GM19397 (cell line): ENCODE data around the gene GPR89A.
A peak's percentile ranks its signal among the peaks of the same experiment; 100 is the strongest.
"Not testable (repeated sequence)": the region's sequence is repeated elsewhere in the genome, so short reads cannot be mapped to it uniquely, and the experiment has no call there.

ENCODE experiments used
- ATAC-seq: cut with Tn5 transposase; IDR thresholded peaks from one replicate; pipeline ENCODE4 v1.9.1; 2021; ENCODE audit warnings: mild to moderate bottlenecking, moderate library complexity; ENCODE audit not compliant: unreplicated experiment

Gene GPR89A

DNA sequence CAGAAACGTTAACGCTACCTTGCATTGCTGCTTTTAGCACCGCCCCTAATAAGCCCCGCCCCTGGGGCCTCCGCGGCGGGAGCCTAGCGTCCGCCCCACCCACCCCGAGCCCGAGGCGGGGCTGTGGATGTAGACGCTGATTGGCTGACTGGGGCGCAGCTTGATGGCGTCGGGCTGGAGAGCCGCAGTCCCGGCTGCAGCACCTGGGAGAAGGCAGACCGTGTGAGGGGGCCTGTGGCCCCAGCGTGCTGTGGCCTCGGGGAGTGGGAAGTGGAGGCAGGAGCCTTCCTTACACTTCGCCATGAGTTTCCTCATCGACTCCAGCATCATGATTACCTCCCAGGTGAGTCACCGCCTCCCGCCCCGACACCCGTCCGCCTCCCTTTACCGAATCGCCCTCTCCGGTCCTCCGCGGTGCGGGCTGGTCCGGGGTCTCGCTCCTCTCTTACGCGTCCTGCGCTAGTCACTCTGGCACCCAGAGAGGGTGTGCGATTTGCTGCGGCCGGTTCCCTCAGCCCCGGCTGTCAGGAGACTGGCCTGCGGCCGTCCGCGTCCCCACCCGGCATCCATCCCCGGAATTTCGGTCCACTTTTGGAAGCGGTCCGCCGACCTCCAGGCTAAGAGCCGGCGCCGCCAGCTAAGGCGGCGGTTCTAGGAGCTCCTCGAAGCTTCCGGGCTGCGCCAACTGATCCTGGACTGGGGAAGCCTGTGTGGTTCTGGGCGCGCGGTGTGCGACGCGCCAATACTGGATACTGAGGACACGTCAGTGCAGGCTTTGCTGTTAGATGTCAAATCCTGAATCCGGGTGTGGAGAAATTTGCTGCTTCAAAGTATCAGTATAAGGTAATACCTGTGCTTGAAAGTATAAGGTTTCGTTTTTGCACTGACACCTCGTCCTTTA lies at the start of gene GPR89A:
Gene GPR89A, plus strand, starts transcription at position 156 of the 901 bp plus-strand sequence. Its CDS starts 146 bp downstream, at position 302.
- ATAC-seq: peak; percentile 96

- ATAC-seq: not testable (repeated sequence)
Measured at GRCh38 chr1:145586820-145587219, 21.0 kb upstream of the GPR89A start.

GRCh38 chr1:145590806-145591205 lies 17.0 kb upstream of the GPR89A start:
- ATAC-seq: not testable (repeated sequence)

DNA sequence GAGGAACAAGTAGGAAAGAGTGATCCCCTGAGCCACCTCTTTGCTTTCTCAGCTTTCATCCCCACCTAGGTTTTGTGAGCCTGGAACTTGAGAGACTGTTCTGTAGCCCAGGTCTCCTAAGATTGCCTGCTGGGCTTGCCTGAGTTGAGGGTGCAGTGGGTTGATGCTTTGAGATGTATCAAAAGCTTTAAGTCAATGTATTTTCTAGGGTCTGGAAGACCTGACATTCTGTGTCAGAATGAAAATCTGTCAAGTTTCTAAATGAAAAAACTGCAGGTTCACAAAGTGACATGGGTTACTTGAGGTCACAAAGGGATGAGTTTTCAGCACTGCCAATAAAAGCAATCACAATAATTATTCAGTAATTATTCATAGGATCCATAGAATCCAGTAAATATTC lies 15.4 kb upstream of the GPR89A start:
- ATAC-seq: not testable (repeated sequence)

GRCh38 chr1:145595421-145595820 lies 12.4 kb upstream of the GPR89A start:
- not testable (repeated sequence) for ATAC-seq

- ATAC-seq: not testable (repeated sequence)
Measured at GRCh38 chr1:145596236-145596635, 11.6 kb upstream of the GPR89A start.

GRCh38 chr1:145599426-145599825 lies 8.4 kb upstream of the GPR89A start:
- not testable (repeated sequence) for ATAC-seq

DNA sequence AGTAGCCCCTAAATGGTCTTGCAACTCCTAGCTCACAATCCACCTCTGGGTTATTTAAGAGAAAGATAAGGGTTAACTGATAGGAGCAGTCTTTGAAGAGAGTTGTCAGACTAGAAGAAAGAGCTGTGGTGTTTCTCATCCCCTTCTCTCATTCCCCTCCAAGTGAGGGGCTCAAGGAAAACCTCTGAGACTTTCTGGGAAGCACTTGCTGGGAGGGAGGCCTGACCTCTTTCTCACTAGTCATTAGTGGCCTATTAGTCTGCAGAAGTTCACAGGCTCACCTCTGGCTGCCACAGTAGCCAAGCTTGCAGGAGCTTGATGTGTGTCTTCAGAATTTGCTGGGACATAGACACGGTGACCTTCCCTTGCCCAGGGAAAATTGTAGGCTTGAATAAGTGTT lies 6.2 kb upstream of the GPR89A start:
- no peak for ATAC-seq

- ATAC-seq: not testable (repeated sequence)
Measured at GRCh38 chr1:145606840-145607239, 948 bp upstream of the GPR89A start.

DNA sequence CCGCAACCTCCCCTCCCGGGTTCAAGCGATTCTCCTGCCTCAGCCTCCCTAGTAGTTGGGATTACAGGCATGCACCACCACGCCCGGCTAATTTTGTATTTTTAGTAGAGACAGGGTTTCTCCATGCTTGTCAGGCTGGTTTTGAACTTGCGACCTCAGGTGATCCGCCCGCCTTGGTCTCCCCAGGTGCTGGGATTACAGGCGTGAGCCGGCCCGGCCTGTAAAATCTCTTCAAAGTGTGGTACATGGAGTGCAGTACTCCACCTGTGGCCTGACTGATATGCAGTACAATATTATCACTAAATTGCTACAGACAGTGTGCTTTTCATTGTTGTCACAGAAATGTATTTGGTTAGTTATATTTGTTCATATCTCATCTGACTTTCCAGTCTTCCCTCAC lies 499 bp upstream of the GPR89A start:
- not testable (repeated sequence) for ATAC-seq

GRCh38 chr1:145610744-145611143 lies 3.0 kb downstream of the GPR89A start:
- not testable (repeated sequence) for ATAC-seq

DNA sequence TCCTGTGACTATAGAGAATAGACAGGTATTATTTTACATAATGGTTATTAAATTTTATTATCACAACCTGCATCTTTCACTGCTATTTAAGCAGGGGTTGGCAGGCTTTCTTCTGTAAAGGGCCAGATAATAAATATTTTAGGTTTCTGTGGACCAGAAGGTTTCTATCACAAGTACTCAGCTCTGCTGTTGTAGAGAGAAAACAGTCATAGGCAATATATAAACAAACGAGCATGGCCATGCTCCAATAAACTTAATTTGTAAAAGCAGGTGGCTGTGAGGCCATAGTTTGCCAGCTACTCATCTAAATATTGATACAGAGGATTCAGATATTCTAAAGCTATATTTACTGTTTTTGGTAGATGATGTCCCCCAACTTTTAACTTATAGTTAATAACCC lies 12.3 kb downstream of the GPR89A start:
- not testable (repeated sequence) for ATAC-seq

GRCh38 chr1:145622177-145622576 lies 14.4 kb downstream of the GPR89A start:
- not testable (repeated sequence) for ATAC-seq

DNA sequence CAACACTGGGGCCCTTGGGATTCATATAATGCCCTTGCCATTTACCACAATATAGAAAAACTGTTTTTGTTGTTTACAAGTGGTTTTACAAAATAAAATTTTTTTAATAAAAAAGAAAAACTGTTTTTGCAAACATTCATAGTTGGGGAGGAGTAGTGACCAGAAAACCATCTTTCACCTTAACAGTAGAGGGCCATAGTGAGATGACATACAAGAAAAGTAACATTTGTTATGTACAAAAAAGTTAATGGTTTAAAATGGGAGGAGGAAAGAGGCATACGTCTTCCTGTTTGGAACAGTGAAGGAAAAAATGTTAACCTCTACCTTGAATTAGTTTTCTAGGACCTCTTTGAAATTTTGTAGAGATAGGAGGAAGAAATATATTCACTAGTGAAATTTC lies 28.4 kb downstream of the GPR89A start:
- ATAC-seq: not testable (repeated sequence)

- ATAC-seq: not testable (repeated sequence)
Measured at GRCh38 chr1:145641886-145642285, 34.1 kb downstream of the GPR89A start.

- ATAC-seq: not testable (repeated sequence)
Measured at GRCh38 chr1:145643990-145644389, 36.2 kb downstream of the GPR89A start.

GRCh38 chr1:145656245-145656943 lies 48.6 kb downstream of the GPR89A start:
- ATAC-seq: not testable (repeated sequence)

GRCh38 chr1:145662502-145662901 lies 54.7 kb downstream of the GPR89A start:
- ATAC-seq: not testable (repeated sequence)

- not testable (repeated sequence) for ATAC-seq
Measured at GRCh38 chr1:145665015-145665414, 57.2 kb downstream of the GPR89A start.

GRCh38 chr1:145670995-145671745 lies 63.4 kb downstream of the GPR89A start:
- ATAC-seq: not testable (repeated sequence)

GRCh38 chr1:145673217-145673616 lies 65.4 kb downstream of the GPR89A start:
- ATAC-seq: not testable (repeated sequence)
